HEK293 (cell line): ENCODE measurements around the gene ARRB2.

ENCODE experiments used
- SETDB1 ChIP-seq: IDR thresholded peaks from one replicate; pipeline ENCODE4 v1.6.1; 2017; ENCODE audit warnings: mild to moderate bottlenecking, low read length, moderate library complexity, mixed read lengths; ENCODE audit not compliant: insufficient read length
- SP2 ChIP-seq: fragments of 450-650 bp; formaldehyde crosslinking; IDR thresholded peaks from 2 replicates; pipeline ENCODE4 v1.5.1; 2016; ENCODE audit warnings: missing biosample characterization, missing genetic modification characterization
- TRIM28 ChIP-seq: IDR thresholded peaks from 2 replicates; pipeline ENCODE4 v1.6.1; 2011; ENCODE audit warnings: low read length, control low read depth, borderline replicate concordance
- YY1 ChIP-seq: fragments of 450-650 bp; formaldehyde crosslinking; IDR thresholded peaks from 2 replicates; pipeline ENCODE4 v1.5.1; 2018; ENCODE audit warnings: missing biosample characterization, missing genetic modification characterization
- ZNF133 ChIP-seq: fragments of 450-650 bp; formaldehyde crosslinking; IDR thresholded peaks from 2 replicates; pipeline ENCODE4 v1.5.1; 2016; ENCODE audit warnings: missing biosample characterization, missing genetic modification characterization
- ZNF274 ChIP-seq, 2 experiments: fragments of 200-500 bp in 1 of 2; fragments of 450-650 bp in 1 of 2; sonication (Bioruptor generic) in 1 of 2; formaldehyde crosslinking in 1 of 2; IDR thresholded peaks; 2 replicates each; pipeline versions ENCODE4 v1.5.1 to v1.6.1; 2014 to 2016; ENCODE audit warnings: borderline replicate concordance in 1 of 2, inconsistent platforms in 1 of 2, low read length in 1 of 2, missing biosample characterization in 1 of 2, missing genetic modification characterization in 1 of 2
- ZNF324 ChIP-seq: fragments of 450-650 bp; formaldehyde crosslinking; IDR thresholded peaks from 2 replicates; pipeline ENCODE4 v1.5.1; 2016; ENCODE audit warnings: missing biosample characterization, missing genetic modification characterization
- ZNF544 ChIP-seq: fragments of 450-650 bp; formaldehyde crosslinking; IDR thresholded peaks from 2 replicates; pipeline ENCODE4 v1.5.0; 2017; ENCODE audit warnings: missing biosample characterization, missing genetic modification characterization
- ZNF555 ChIP-seq: fragments of 450-650 bp; formaldehyde crosslinking; conservative IDR thresholded peaks from 2 replicates; pipeline ENCODE4 v1.5.1; 2017; ENCODE audit warnings: missing biosample characterization, mild to moderate bottlenecking, missing genetic modification characterization, inconsistent platforms
- ZNF621 ChIP-seq: fragments of 450-650 bp; formaldehyde crosslinking; IDR thresholded peaks from 2 replicates; pipeline ENCODE4 v1.5.1; 2017; ENCODE audit warnings: missing biosample characterization, missing genetic modification characterization
- TF ChIP-seq, protein P1 (sequence below): fragments of 450-650 bp; formaldehyde crosslinking; IDR thresholded peaks from 2 replicates; pipeline ENCODE4 v1.5.1; 2016; ENCODE audit warnings: missing biosample characterization, missing genetic modification characterization
- TF ChIP-seq, protein P2 (sequence below): fragments of 450-650 bp; formaldehyde crosslinking; IDR thresholded peaks from 2 replicates; pipeline ENCODE4 v1.5.1; 2016; ENCODE audit warnings: missing biosample characterization, missing genetic modification characterization
- TF ChIP-seq, protein P3 (sequence below): fragments of 450-650 bp; formaldehyde crosslinking; IDR thresholded peaks from 2 replicates; pipeline ENCODE4 v1.5.1; 2016; ENCODE audit warnings: missing biosample characterization, missing genetic modification characterization
- TF ChIP-seq, protein P4 (sequence below): fragments of 450-650 bp; formaldehyde crosslinking; IDR thresholded peaks from 2 replicates; pipeline ENCODE4 v1.5.1; 2016; ENCODE audit warnings: missing biosample characterization, missing genetic modification characterization

DNA sequence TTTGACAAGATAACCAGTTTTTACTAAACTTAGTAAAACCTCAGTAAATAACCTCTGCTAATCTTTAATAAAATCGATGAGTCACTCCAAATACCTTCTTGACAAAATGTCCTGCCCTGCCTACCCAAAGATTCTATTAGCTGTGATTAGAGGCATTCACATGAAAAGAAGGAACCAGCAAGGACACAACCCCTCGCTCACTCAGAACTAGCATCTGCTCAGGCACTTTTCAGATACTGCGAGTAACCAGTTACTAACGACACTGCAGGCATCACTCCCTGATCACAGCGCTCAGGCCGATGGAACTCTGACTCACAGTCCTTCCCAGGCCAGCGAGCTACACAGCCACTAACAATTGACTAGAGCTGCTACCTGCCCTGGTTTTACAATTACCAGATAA lies 30.8 kb upstream of the ARRB2 start:
- TF ChIP-seq, protein P1, sequence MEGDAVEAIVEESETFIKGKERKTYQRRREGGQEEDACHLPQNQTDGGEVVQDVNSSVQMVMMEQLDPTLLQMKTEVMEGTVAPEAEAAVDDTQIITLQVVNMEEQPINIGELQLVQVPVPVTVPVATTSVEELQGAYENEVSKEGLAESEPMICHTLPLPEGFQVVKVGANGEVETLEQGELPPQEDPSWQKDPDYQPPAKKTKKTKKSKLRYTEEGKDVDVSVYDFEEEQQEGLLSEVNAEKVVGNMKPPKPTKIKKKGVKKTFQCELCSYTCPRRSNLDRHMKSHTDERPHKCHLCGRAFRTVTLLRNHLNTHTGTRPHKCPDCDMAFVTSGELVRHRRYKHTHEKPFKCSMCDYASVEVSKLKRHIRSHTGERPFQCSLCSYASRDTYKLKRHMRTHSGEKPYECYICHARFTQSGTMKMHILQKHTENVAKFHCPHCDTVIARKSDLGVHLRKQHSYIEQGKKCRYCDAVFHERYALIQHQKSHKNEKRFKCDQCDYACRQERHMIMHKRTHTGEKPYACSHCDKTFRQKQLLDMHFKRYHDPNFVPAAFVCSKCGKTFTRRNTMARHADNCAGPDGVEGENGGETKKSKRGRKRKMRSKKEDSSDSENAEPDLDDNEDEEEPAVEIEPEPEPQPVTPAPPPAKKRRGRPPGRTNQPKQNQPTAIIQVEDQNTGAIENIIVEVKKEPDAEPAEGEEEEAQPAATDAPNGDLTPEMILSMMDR (tag by site-specific recombination), result no peak
- TF ChIP-seq ZNF133 (tag by site-specific recombination) (no peak), ZNF621 (tag by site-specific recombination) (no peak), ZNF544 (tag by site-specific recombination) (no peak), SETDB1 (no peak), ZNF324 (tag by site-specific recombination) (no peak), TRIM28 (0 out of 2 replicates have a peak, but pooled peaks have one; percentile 32), ZNF274 (IDR thresholded peaks at IDR 0.05; ENCODE audit: low read length) (no peak), ZNF274 (tag by site-specific recombination; IDR thresholded peaks at IDR 0.05; ENCODE audit: borderline replicate concordance) (no peak), SP2 (tag by site-specific recombination) (no peak), YY1 (tag by site-specific recombination) (no peak), ZNF555 (no peak)
- TF ChIP-seq, protein P2, sequence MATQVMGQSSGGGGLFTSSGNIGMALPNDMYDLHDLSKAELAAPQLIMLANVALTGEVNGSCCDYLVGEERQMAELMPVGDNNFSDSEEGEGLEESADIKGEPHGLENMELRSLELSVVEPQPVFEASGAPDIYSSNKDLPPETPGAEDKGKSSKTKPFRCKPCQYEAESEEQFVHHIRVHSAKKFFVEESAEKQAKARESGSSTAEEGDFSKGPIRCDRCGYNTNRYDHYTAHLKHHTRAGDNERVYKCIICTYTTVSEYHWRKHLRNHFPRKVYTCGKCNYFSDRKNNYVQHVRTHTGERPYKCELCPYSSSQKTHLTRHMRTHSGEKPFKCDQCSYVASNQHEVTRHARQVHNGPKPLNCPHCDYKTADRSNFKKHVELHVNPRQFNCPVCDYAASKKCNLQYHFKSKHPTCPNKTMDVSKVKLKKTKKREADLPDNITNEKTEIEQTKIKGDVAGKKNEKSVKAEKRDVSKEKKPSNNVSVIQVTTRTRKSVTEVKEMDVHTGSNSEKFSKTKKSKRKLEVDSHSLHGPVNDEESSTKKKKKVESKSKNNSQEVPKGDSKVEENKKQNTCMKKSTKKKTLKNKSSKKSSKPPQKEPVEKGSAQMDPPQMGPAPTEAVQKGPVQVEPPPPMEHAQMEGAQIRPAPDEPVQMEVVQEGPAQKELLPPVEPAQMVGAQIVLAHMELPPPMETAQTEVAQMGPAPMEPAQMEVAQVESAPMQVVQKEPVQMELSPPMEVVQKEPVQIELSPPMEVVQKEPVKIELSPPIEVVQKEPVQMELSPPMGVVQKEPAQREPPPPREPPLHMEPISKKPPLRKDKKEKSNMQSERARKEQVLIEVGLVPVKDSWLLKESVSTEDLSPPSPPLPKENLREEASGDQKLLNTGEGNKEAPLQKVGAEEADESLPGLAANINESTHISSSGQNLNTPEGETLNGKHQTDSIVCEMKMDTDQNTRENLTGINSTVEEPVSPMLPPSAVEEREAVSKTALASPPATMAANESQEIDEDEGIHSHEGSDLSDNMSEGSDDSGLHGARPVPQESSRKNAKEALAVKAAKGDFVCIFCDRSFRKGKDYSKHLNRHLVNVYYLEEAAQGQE (tag by site-specific recombination), result no peak
- TF ChIP-seq, protein P3, sequence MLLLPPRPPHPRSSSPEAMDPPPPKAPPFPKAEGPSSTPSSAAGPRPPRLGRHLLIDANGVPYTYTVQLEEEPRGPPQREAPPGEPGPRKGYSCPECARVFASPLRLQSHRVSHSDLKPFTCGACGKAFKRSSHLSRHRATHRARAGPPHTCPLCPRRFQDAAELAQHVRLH, result no peak
- TF ChIP-seq, protein P4, sequence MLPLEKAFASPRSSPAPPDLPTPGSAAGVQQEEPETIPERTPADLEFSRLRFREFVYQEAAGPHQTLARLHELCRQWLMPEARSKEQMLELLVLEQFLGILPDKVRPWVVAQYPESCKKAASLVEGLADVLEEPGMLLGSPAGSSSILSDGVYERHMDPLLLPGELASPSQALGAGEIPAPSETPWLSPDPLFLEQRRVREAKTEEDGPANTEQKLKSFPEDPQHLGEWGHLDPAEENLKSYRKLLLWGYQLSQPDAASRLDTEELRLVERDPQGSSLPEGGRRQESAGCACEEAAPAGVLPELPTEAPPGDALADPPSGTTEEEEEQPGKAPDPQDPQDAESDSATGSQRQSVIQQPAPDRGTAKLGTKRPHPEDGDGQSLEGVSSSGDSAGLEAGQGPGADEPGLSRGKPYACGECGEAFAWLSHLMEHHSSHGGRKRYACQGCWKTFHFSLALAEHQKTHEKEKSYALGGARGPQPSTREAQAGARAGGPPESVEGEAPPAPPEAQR (tag by site-specific recombination), result no peak
